GM18498 (cell line): Measurements from ENCODE around the gene NLK.
"Not testable (repeated sequence)": the region's sequence is repeated elsewhere in the genome, so short reads cannot be mapped to it uniquely, and the experiment has no call there.

ENCODE experiments used
- ATAC-seq: cut with Tn5 transposase; IDR thresholded peaks from one replicate; pipeline ENCODE4 v1.9.1; 2021; ENCODE audit warnings: mild to moderate bottlenecking, moderate library complexity; ENCODE audit not compliant: unreplicated experiment

Gene NLK

DNA sequence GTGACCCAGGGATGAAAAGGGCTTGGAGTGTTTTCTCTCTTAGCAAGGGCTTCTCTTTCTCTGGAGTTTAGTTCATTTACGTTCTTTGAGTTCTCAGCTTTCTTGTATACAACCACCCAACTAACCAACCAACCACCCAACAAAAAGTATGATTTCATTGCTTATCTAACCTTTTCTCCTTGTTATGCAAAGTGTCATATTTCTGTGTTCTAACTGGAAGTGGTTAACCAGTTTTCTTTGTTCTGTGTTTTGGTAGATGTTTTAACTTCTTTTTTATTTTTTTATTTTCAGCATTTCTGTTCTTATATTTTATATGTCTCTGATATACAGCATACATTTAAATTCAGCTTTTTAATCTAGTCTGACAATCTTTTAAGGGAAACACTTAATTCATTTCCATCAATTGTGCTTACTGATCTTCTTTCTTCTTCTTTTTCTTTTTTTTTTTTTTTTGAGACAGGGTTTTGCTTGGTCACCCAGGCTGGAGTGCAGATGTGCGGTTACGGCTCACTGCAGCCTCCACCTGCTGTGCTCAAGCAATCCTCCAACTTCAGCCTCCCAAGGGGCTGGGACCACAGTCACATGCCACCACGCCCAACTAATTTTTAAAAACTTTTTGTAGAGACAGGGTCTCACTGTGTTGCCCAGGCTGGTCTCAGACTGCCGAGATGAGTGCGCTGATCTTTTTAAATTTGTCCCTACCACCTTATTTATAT, 29.6 kb downstream of the NLK start:
- no peak for ATAC-seq

DNA sequence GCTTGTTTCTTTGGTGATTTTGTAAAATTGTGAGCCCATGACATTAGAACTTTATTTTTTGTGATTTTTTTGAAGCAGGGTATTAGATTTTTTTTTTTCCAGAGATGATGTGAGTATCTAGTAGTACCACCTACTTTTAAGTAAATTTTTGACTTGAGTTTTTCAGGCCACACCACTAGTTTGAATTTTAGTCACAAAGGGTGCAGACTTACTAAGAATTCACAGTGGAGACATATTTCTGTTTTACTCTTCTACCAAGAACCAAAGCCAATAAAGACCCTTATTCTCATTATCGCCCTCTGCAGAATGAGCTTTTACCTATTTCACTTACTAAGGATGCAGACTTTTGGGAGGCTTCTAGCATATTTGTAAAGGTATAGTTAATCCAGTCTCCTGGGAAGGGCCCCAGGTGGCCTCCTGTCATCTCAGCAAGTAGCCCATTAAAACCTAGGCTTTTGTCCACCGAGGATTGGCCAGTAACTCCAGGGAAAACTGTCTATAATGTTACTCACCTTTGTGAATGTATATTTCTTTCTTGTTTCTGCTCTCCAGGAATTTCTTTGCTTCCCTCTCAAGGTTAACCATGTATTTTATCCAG, 30.6 kb downstream of the NLK start:
- no peak for ATAC-seq

DNA sequence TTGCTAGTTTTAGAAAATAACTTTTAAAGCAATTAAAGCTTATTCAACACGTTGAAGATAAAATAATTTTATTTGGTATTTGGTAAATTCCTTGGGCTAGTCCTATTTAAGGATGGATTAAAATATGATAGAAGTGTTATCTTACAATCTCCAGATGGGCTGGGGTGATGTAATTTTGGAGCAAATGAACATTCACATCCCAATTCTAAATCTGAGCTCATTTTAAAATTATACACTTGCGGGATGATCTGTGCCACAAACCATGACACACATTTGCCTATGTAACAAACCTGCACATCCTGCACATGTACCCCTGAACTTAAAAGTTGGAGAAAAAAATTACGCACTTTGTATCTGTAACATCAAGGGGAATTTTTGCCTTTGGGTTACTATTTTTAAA, 31.5 kb downstream of the NLK start:
- ATAC-seq = no peak

DNA sequence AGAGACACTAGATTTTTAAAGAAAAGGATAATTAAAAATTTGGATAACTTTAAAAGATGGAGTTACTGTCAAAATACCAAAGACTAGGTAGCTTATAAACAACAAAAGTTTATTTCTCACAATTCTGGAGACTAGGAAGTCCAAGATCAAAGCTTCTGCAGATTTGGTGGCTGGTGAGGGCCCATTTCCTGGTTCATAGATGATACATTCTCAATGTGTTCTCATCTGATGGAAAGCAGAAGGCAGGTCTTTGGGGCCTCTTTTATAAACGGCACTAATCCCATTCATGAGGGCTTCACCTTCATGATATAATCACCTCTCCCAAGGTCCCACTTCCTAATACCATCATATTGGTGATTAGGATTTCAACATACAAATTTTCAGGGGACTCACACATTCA, 33.7 kb downstream of the NLK start:
- no peak for ATAC-seq

DNA sequence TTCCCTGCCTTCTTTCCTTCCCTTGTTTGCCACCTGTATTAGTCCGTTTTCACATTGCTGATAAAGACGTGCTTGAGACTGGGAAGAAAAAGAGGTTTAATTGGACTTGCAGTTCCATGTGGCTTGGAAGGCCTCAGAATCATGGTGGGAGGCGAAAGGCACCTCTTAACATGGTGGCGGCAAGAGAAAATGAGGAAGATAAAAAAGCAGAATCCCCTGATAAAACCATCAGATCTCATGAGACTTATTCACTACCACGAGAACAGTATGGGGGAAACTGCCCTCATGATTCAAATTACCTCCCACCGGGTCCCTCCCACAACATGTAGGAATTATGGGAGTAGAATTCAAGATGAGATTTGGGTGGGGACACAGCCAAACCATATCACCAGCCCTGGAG, 34.7 kb downstream of the NLK start:
- not testable (repeated sequence) for ATAC-seq

DNA sequence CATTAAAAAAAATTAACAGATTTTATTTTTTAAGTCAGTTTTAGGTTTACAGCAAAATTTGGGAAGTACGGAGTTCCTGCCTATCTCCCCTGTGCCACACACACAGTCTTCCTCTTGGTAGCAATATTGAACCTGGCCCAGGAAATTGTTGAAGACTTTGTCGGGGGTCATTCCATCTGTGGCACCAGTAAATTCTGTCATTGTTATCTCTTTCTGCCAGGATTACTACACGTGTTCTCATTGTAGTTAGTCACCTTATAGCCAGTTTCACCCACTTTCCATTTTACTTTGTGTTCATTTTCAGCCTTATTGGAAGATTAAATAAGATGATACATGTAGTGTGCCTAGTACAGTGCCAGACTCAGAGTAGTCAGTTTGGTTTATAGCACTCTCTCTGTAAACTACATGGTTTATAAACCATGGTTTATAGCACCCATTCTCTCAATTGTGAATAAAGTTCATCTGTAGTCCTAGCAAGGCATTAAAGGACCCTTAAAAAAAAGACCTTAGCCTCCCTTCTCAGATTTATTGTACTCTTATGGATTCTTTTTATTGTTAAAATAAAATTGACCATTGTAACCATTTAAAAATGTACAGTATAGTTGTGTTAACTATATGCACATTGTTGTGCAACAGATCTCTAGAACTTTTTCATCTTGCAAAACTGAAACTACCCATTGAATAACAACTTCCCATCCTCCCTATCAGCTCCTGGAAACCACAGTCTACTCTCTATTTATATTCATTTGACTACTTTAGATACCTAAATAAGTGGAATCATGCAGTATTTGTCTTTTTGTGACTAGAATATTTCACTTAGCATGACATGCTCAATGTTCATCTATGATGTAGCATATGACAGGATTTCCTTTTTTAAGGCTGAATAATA, 36.1 kb downstream of the NLK start:
- no peak for ATAC-seq

DNA sequence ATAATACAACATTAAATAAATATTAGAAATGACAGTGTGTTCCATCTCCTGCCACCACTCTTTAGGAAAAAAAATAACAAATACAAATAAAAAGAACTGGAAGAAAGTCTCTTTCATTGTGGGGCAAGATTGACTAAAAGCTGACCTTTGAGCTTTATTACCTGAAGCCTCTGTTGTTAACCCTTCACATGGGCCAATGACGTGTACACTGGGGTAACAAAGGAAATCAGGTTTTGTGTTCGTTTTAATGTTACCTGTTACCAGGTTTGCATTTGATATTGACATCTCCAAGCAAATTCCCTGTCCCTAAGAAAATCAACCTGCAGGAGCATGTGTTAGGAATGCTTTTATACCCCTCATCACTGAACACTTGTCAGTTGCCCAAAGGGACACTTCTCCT, 39.0 kb downstream of the NLK start:
- no peak for ATAC-seq

DNA sequence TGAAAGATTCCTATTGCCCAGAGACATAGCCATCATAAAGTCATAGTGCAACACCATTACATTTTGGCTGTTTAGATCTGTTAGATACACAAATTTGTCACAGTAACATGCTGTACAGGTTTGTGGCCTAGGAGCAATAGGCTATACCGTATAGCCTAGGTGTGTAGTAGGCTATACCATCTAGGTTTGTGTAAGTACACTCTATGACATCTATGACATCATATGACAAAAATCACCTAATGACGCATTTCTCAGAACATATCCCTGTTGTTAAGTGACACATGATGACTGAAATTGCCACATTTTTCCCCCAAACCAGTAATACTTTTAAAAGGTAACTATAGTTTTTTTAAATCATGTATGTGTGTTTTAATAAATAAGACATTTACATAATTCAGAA, 43.3 kb downstream of the NLK start:
- no peak for ATAC-seq

DNA sequence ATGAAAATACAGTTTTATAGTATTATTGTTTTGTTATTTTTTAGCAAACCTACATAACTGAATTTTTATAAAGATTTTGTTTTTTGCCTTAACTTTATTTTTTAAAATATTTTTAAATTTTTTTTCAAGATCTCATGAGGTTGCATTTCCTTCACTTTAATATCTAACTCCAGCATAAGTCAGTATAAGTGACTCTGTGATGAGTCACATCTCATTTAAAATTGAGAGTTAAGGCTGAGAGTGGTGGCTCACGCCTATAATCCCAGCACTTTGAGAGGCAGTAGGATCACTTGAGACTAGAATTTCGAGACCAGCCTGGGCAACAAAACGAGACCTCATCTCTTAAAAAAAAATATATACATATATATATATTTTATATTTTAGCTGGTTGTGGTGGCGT, 44.0 kb downstream of the NLK start:
- ATAC-seq = no peak

DNA sequence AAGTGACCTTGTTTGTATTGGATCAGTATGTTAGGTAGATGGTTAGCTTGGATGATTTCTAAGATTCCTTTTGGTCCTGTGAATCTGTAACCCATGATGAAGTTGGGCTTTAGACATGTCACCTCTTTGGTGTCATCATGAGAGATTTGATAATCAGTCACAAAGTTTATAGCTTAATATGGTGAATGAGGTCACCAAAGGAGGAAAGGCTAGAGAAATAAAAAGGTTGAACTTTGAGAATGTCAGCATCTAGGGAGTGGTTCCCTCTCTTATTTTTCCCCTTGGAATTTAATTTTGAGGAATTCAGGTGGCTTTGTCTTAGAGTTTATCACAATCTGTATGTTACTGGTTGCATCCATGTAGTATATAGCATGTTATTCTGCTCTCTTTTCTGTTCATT, 45.3 kb downstream of the NLK start:
- no peak for ATAC-seq

DNA sequence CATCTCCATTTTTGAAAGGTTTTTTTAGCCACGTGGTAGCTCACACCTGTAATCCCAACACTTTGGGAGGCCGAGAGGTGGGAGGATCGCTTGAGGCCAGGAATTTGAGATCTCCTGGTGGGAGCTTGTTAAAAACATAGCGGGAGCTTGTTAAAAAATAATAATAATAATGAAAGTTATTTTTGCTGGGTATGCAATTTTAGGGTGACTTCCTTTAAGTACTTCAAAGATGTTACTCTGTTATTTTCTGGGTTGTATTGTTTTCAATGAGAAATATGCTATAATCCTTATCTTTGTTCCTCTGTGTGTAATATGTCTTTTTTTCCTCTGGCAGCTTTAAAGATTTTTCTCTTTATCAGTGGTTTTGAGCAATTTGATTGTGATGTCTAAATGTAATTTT, 48.1 kb downstream of the NLK start:
- ATAC-seq = no peak

DNA sequence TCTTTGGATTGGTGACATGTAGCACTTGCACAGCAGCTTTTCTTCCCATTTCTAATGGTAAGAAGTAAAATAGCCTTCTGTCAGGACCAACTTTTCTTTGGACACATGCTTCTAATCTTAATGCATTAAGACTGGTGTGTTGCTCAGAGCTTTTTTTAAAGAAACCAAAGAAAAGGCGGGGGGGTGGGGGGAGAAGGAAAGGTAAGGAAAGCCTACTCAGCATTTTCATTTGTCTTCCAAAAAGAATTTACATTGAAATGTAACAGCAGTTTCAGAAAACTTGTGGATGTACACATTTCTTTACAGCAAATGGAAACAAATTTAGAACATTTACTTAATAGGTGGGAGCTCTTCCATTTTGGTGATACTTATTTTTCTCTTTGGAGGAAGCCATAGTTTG, 49.6 kb downstream of the NLK start:
- ATAC-seq = no peak

DNA sequence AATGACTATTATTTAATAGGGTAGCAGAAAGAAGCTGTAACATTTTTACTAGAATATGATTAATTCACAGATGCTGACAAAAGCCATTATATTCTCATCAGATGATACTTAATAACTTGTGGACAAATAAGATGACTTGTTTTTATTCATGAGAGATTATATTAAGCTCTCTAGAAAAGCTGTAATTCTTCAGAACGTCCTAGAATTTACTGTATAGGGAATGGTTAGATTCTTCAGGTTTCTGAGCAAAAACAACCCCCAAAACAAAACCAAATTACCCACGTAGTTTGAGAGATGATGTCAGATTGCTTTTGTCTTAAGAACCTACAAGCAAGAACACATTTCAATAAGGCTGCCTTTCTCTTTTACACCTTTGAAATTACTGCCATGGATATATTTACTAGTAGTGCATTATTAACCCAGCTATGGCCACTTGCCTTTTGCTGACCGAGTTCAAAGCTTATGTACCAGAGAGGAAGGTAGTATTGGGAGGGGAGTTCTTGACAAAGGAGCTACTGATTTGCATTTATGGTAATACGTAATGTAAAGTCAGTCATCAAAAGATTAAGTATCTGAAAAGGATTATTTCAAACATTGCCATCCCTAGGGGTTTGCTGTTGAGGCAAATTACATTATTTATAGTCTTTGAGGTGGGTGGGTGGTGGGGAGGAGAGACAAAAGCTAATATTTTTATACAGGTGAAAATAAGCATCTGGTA, 51.7 kb downstream of the NLK start:
- ATAC-seq = no peak

DNA sequence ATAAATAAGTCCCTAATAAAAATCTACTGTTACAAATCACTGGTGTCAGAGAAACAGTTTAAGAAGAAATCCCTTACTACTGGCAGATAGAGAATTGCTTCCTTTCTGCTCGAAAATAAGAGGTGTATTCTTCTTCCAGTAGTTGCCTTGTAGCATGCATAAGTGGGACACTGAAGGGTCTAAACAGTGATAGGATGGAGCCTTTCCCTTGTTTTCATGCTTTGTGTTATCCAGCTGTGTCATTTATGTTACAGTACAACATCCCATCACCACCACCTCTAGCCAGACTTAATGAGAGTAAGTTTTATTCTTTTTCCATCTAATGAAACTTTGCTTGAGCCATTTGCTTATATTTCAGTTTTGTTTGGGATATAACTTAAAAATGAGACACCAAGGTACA, 54.3 kb downstream of the NLK start:
- no peak for ATAC-seq

DNA sequence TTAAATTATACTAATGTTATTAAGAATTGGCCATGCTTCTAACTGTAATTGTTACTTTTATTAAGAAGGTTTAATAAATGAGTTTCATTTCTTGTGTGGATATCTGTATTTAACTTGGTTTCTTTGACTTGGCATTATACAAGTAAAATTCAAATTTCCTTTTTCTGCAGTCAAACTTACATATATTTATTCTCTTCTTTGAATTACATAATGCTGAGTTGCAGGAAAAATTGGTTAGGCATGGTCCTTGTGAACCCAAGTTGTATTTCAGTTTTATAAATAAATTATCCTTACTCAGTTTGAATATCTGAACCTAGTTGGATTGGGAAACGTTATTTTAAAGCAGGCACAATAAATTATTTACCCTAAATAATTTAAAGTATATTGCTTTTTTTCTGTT, 54.8 kb downstream of the NLK start:
- no peak for ATAC-seq

DNA sequence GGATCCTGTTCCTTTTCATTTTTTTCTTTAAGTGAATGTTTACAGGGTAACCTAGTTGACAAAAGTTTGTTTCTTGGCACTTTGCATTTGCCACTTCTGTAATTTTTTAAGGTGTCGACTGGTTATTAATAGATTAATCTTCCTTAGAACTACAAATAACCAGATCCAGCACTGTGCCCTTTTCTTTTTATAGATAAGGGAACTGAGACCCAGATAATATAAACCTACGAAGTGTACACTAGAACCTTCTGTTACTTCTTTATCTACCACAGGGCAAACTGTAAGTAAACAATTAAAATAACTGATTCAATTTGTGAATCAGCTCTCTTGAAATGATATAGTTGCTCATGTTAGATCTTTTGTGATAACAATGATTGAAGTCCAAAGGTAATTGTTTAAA, 55.4 kb downstream of the NLK start:
- ATAC-seq = no peak

DNA sequence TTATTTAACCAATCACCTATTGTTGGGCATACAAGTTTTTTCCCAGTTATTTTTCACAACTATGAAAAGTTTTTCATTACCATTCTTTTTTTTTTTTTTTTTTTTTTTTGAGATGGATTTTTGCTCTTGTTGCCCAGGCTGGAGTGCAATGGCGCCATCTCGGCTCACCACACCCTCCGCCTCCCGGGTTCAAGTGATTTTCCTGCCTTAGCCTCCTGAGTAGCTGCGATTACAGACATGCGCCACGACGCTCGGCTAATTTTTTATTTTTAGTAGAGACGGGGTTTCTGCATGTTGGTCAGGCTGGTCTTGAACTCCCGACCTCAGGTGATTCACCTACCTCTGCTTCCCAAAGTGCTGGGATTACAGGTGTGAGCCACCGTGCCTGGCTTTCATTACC, 56.1 kb downstream of the NLK start:
- not testable (repeated sequence) for ATAC-seq

DNA sequence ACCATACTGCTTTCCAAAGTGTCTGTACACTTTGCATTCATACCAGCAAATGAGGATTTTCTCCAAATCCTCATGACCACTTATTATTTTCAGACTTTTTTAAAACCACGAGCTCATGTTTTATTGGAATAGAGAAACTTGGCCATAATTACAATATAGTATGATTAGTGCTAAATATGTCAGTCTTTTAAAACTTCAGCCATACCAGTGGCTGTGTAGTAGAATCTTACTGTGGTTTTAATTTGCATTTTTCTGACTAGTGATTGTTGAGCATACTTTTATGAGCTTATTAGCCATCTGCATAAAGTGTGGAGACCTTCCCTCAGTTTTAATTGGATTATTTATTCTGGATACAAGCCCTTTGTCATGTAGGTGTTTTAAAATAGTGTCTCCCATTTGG, 57.8 kb downstream of the NLK start:
- no peak for ATAC-seq

DNA sequence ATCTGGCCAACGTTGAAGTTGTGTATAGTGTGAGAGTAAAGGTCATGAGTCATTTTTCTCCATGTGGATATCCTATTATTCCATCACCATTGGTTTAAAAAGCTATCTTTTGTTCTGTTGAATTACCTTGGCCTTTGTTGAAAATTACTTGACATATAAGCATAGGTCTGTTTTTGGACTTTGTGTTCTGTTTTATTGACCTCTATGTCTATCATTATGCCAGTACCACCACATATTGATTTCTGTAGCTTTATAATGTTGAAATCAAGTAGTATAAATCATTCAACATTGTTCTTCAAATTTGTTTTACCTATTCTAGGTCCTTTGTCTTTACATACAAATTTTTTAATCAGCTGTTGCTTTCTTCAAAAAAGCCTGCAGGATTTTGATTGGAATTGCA, 58.5 kb downstream of the NLK start:
- ATAC-seq = no peak

DNA sequence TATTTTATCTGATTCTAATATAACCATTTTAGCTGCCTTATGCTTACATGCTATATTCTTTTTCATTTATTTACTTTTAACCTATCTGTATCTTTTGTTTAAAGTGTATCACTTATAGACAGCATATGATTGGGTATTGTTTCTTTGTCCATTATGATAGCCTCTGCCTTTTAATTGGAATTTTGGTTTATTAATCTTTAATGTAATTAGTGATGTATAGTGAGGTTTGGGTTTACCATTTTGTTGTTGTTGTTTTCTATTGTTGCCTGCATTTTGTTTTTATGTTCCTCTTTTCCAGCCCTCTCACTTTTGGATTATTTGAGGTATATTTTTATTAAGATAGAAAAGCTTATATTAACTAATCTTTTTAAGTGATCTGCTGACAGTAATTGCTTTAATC, 59.4 kb downstream of the NLK start:
- no peak for ATAC-seq

DNA sequence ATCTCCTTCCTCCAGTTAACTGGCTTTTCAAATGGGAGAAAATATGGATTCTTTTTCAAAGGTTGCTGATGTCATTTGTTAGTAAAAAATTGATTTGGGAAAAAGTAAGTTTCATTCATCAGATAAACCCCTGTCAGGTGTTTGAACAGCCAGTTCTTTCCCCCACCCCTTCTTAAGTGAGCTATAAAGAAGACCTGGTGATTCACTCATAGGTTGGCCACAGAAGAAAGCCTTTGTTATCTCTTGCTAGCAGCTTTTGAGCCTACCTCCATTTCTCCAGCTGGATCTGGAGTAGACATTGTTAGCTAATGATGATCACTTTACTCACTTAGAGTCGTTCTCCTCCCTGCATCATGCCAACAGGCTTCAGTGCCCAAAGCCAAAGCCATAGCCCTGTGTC, 63.0 kb downstream of the NLK start:
- no peak for ATAC-seq
